ES-I3 (cell line): Measurements from ENCODE around the gene UNC119.
"Not testable (repeated sequence)": the region's sequence is repeated elsewhere in the genome, so short reads cannot be mapped to it uniquely, and the experiment has no call there.

Experiments
- H3K36me3 ChIP-seq: 2 replicates; pipeline ENCODE4 v1.6.1; 2013; ENCODE audit warnings: mild to moderate bottlenecking, low read length, control low read depth, moderate library complexity; ENCODE audit not compliant: insufficient read depth
- H3K4me1 ChIP-seq: 2 replicates; pipeline ENCODE4 v1.6.1; 2013; ENCODE audit warnings: mild to moderate bottlenecking, control low read depth, low read length; ENCODE audit not compliant: insufficient read depth
- H3K9ac ChIP-seq: 2 replicates; pipeline ENCODE4 v1.6.1; 2013; ENCODE audit warnings: low read depth, mild to moderate bottlenecking, low read length, moderate library complexity
- H3K9me3 ChIP-seq: 2 replicates; pipeline ENCODE4 v1.6.1; 2013; ENCODE audit warnings: mild to moderate bottlenecking, low read length, moderate library complexity; ENCODE audit not compliant: control insufficient read depth, insufficient read depth

Gene UNC119

DNA sequence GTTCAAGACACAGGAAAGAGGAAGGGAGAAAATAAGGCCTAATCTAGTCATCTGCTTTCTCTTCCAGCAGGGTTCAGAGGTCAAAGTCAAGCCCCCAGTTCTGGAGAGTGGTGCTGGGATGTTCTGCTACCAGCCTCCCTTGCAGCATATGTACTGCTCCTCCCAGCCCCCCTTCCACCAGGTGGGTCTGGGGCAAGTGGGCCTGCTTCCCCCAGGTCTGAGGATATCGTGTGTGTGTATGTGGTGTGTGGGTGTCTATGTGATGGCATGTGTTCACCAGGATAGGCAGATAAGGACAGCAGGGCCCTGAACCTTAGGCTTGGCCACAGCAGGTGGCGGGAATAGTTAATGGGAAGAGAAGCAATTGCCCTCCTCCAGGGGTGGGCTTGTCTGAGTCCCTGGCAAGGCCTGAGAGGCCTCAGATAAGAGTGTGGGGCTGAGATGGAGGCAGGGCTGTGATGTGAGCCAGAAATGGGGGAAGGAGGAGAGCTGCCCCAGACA lies 25.2 kb downstream of the UNC119 start:
- peaks cover 9% of the 10 kb centered on the region; the same call in 1 of the 2 replicates for H3K4me1 ChIP-seq

DNA sequence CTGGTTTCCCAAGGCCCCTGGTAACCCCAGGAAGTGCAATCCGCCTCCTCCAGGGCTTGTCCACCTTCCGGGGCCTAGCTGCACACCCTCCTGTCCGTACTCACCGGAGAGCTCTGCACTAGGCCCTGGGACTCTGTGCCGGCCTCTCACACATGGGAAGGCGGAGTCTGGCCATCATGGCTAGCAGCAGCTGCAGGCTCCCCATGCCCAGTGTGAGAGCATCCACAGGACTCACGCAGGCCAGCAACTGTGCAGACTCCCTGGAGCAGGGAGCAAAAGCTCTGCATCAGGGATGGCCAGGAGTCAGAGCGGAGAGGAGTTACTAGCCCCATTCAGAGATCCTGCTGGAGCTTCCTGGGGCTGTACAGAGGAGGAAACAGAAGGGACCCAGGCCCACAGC lies 26.0 kb downstream of the UNC119 start:
- Histone ChIP-seq H3K9ac (no peak overlapping the region), H3K9me3 (no peaks in the 10 kb centered on the region), H3K4me1 (peaks cover 9% of the 10 kb centered on the region; the same call in 1 of the 2 replicates), H3K36me3 (no peaks in the 10 kb centered on the region)

More for the DNA sequence above, 25.2 kb downstream of the UNC119 start:
- H3K36me3 ChIP-seq, result no peaks in the 10 kb centered on the region
- H3K9ac ChIP-seq, result no peak overlapping the region
- no peaks in the 10 kb centered on the region for H3K9me3 ChIP-seq

DNA sequence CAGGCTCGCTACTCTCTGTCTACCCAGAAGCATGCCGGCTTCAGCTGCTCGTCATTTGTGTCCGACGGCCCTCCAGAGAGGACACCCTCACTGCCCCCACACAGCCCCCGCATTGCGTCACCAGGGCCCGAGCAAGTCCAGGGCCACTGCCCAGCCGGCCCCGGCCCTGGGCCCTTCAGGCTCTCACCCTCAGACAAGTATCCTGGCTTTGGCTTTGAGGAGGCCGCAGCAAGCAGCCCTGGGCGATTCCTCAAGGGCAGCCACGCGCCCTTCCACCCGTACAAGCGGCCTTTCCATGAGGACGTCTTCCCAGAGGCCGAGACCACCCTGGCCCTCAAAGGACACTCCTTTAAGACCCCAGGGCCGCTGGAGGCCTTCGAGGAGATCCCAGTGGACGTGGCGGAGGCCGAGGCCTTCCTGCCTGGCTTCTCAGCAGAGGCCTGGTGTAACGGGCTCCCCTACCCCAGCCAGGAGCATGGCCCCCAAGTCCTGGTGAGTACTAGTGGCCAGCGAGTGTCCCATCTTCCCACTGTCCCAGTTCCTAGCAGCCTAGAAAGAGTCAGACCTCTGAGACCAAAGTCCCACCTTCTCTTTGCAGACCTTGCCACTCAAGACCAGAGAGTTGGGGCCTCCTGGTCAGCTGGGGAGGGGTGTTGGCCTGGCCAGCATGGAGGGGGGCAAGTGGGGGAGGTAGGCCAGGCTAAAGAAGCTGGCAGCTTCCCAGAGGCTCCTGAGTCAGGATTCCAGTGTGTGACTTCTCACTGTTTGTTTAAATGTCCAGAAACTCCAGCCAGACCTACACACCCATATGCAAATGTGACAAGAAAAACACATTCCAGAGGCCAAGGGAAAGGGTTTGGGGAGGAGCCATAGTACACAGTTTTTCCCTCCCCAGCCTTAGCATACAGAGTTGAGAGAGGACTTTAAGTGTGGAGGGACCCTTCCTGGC lies 27.7 kb downstream of the UNC119 start:
- Histone ChIP-seq H3K4me1 (peaks cover 9% of the 10 kb centered on the region; the same call in 1 of the 2 replicates), H3K36me3 (no peaks in the 10 kb centered on the region), H3K9me3 (no peaks in the 10 kb centered on the region), H3K9ac (no peak overlapping the region)

- Histone ChIP-seq H3K4me1 (peaks cover 9% of the 10 kb centered on the region; the same call in 1 of the 2 replicates), H3K9ac (no peak overlapping the region), H3K36me3 (no peaks in the 10 kb centered on the region), H3K9me3 (no peaks in the 10 kb centered on the region)
These were observed 28.5 kb downstream of the UNC119 start for GRCh38 chr17:28523876-28524275.

- H3K4me1 ChIP-seq, result peaks cover 9% of the 10 kb centered on the region; the same call in 1 of the 2 replicates
- H3K9ac ChIP-seq, result no peak overlapping the region
- no peaks in the 10 kb centered on the region for H3K36me3 ChIP-seq
- H3K9me3 ChIP-seq, result no peaks in the 10 kb centered on the region
These were observed 29.2 kb downstream of the UNC119 start for GRCh38 chr17:28523186-28523585.

GRCh38 chr17:28522281-28522680 lies 30.1 kb downstream of the UNC119 start:
- H3K4me1 ChIP-seq, H3K9me3 ChIP-seq, H3K9ac ChIP-seq, H3K36me3 ChIP-seq: not testable (repeated sequence)

GRCh38 chr17:28521311-28522085 lies 30.9 kb downstream of the UNC119 start:
- Histone ChIP-seq H3K36me3 (no peaks in the 10 kb centered on the region), H3K9ac (no peak overlapping the region), H3K4me1 (peaks cover 9% of the 10 kb centered on the region; the same call in 1 of the 2 replicates), H3K9me3 (no peaks in the 10 kb centered on the region)

GRCh38 chr17:28520687-28521086 lies 31.7 kb downstream of the UNC119 start:
- Histone ChIP-seq H3K4me1 (peaks cover 9% of the 10 kb centered on the region; the same call in 1 of the 2 replicates), H3K36me3 (no peaks in the 10 kb centered on the region), H3K9ac (no peak overlapping the region), H3K9me3 (no peaks in the 10 kb centered on the region)

- Histone ChIP-seq H3K9ac (no peak overlapping the region), H3K4me1 (no peaks in the 10 kb centered on the region), H3K9me3 (no peaks in the 10 kb centered on the region), H3K36me3 (no peaks in the 10 kb centered on the region)
These were observed 33.2 kb downstream of the UNC119 start for GRCh38 chr17:28519236-28519635.

GRCh38 chr17:28518578-28518977 lies 33.8 kb downstream of the UNC119 start:
- Histone ChIP-seq H3K9ac (no peak overlapping the region), H3K4me1 (no peaks in the 10 kb centered on the region), H3K36me3 (no peaks in the 10 kb centered on the region), H3K9me3 (no peaks in the 10 kb centered on the region)

DNA sequence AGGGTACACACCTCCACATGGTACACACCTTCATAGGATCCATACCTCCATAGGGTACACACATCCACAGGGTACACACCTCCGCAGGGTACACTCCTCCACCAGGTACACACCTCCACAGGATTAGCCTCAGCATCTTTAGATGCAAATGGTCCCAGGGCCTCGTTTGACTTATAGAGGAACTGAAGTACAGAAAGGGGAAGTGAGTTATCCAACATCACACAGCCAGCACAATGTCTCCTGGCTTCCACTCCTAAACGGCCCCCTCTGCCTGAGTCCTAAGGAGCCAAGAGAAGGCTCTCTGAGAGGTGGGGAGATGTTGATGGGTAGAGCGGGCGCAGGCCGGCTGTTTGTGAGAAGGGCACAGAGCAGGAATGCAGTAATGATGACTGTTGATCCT lies 34.3 kb downstream of the UNC119 start:
- Histone ChIP-seq H3K4me1 (no peaks in the 10 kb centered on the region), H3K36me3 (no peaks in the 10 kb centered on the region), H3K9ac (no peak overlapping the region), H3K9me3 (no peaks in the 10 kb centered on the region)

- H3K9me3 ChIP-seq, result no peaks in the 10 kb centered on the region
- no peaks in the 10 kb centered on the region for H3K4me1 ChIP-seq
- H3K36me3 ChIP-seq, result no peaks in the 10 kb centered on the region
- H3K9ac ChIP-seq, result no peak overlapping the region
These were observed 36.9 kb downstream of the UNC119 start for GRCh38 chr17:28515518-28515917.

DNA sequence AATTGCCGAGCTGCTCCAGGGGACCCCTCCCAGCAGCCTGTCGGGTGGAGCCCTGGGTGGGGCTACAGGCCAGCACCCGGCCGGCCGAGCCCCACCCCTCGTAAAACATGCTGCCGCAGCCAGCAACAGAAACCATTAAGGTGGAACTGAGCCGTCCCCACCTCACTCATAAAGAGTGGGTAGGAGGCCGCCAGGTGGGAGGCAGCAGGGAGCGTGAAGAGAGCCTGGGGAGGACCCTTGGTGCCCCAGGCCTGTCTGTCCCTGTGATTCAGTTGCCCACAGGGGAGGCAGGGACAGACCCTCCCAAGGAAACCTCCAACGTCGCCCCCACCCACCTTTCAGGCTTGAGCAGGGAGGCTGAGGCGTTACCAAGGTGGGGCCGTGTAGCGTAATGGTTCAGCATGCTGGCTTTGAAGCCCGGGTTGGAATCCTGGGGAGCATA lies 37.8 kb downstream of the UNC119 start:
- Histone ChIP-seq H3K4me1 (no peaks in the 10 kb centered on the region), H3K9ac (no peak overlapping the region), H3K36me3 (no peaks in the 10 kb centered on the region), H3K9me3 (no peaks in the 10 kb centered on the region)

DNA sequence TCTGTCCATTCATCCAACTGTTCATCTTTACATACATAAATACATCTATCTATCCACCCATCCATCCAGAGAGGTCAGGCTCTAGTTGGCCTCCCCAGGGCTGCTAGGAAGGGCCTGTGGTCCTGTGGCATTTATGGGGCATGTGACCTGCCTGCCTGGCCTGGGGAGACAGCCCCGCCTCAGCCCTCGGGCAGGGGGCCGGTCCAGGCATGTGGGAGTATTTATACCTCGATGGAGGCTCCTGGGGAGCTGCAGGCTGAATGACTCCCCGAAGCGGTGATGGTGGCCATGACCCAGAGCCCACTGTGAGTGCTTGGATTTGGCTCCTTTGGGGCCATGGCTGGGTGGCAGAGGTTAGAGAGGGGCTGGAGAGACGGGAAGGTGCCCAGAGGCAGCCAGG lies 38.9 kb downstream of the UNC119 start:
- Histone ChIP-seq H3K4me1 (peaks cover 3% of the 10 kb centered on the region; the same call in 1 of the 2 replicates), H3K9me3 (no peaks in the 10 kb centered on the region), H3K9ac (no peak overlapping the region), H3K36me3 (no peaks in the 10 kb centered on the region)
